T-cell (primary cell): ENCODE measurements around the gene FIBP. TPM values are rescaled to one million over a fixed set of nuclear protein-coding genes. Genes with fewer than 3 reads are reported as not detected.

ENCODE experiments used
- ATAC-seq, 4 experiments: fragments of 200-7000 bp in 3 of 4; fragments of 150-1000 bp in 1 of 4; cut with Tn5 transposase; replicated peaks in 1 of 4; 1 replicate in 3 of 4; 2 replicates in 1 of 4; pipeline ENCODE4 v1.10.0; 2021; ENCODE audit warnings: moderate library complexity in 3 of 4, mild to moderate bottlenecking in 2 of 4, moderate number of reproducible peaks in 1 of 4
- CTCF ChIA-PET, 2 donors: fragments of 300-600 bp; sonication (Branson Sonifier 250); formaldehyde crosslinking; loops; one replicate each; lab custom pipeline; 2022; ENCODE audit warnings: antibody characterized with exemption in 2 of 2; lab: Charles Lee
- POLR2A ChIA-PET, 2 donors: fragments of 300-600 bp; sonication (Branson Sonifier 250); formaldehyde crosslinking; loops; one replicate each; lab custom pipeline; 2022; ENCODE audit warnings: antibody characterized with exemption in 2 of 2; lab: Charles Lee
- DNase-seq, 35 experiments: peaks; one replicate each; pipeline versions ENCODE4 v3.0.0 to v3.0.0-alpha.2; 2013 to 2023
- H3K27ac ChIP-seq: one replicate; pipeline ENCODE4 v1.5.1; 2013; ENCODE audit warnings: low read length
- H3K27me3 ChIP-seq, 2 experiments: replicated peaks in 1 of 2; 1 replicate in 1 of 2; 2 replicates in 1 of 2; pipeline versions ENCODE4 v1.6.1 to v1.7.0; 2013; ENCODE audit warnings: low read length in 1 of 2, mixed read lengths in 1 of 2; ENCODE audit not compliant: control insufficient read depth in 2 of 2, insufficient read depth in 2 of 2; ENCODE audit errors: extremely low read depth in 1 of 2
- H3K36me3 ChIP-seq, 2 donors: 1 replicate in 1 of 2; 2 replicates in 1 of 2; pipeline versions ENCODE4 v1.6.1 to v1.7.0; 2013; ENCODE audit warnings: low read length in 1 of 2; ENCODE audit not compliant: control insufficient read depth in 2 of 2, insufficient read depth in 1 of 2; ENCODE audit errors: extremely low read depth in 1 of 2
- H3K4me1 ChIP-seq, 2 experiments: 1 replicate in 1 of 2; 2 replicates in 1 of 2; pipeline versions ENCODE4 v1.6.1 to v1.7.0; 2013; ENCODE audit warnings: low read length in 2 of 2, mixed read lengths in 1 of 2; ENCODE audit not compliant: insufficient read depth in 2 of 2, control insufficient read depth in 1 of 2; ENCODE audit errors: extremely low read depth in 1 of 2
- H3K4me3 ChIP-seq, 2 donors: 1 replicate in 1 of 2; 2 replicates in 1 of 2; pipeline versions ENCODE4 v1.5.1 to v1.7.0; 2013; ENCODE audit warnings: mild to moderate bottlenecking in 2 of 2, low read length in 1 of 2, moderate library complexity in 1 of 2; ENCODE audit not compliant: control insufficient read depth in 1 of 2; ENCODE audit errors: extremely low read depth in 1 of 2
- H3K9me3 ChIP-seq: 2 replicates; pipeline ENCODE4 v1.7.0; 2013
- H3K27ac Mint-ChIP-seq, 2 donors: one replicate each; pipeline ENCODE4 v1.8.0; 2020 to 2021; ENCODE audit warnings: mild to moderate bottlenecking in 2 of 2, mixed read lengths in 2 of 2
- H3K27me3 Mint-ChIP-seq, 2 donors: one replicate each; pipeline ENCODE4 v1.8.0; 2021 to 2022; ENCODE audit warnings: mixed read lengths in 2 of 2
- H3K36me3 Mint-ChIP-seq: one replicate; pipeline ENCODE4 v1.8.0; 2021; ENCODE audit warnings: mixed read lengths
- H3K4me1 Mint-ChIP-seq, 3 donors: one replicate each; pipeline ENCODE4 v1.8.0; 2020 to 2022; ENCODE audit warnings: mixed read lengths in 3 of 3, mild to moderate bottlenecking in 1 of 3
- H3K4me3 Mint-ChIP-seq, 3 donors: one replicate each; pipeline ENCODE4 v1.8.0; 2020 to 2022; ENCODE audit warnings: mild to moderate bottlenecking in 3 of 3, mixed read lengths in 3 of 3, moderate library complexity in 3 of 3
- H3K9me3 Mint-ChIP-seq, 3 donors: one replicate each; pipeline ENCODE4 v1.8.0; 2020 to 2022; ENCODE audit warnings: mixed read lengths in 3 of 3
- WGBS: methylation state at CpG from one replicate; pipeline ENCODE4 v1.1.5; 2013; ENCODE audit warnings: missing lambda C conversion rate; ENCODE audit not compliant: insufficient coverage; 5-methylcytosine and 5-hydroxymethylcytosine counted together
- total RNA-seq, 35 experiments: library from RNA in 6 of 35; stranded (reverse) in 6 of 35; fragments of 120-200 nt in 1 of 35; gene quantifications; one replicate each; pipeline versions ENCODE4 v1.2.1 to v1.2.4 and lab custom pipeline; 2013 to 2026

The FIBP gene
- total RNA-seq, 5 donors from 2014 or later (not counting 1 experiment from before 2014, with no cell fraction given) = 30.2 to 47.1 (median 39.2) TPM

- ATAC-seq (peak in 2 of 4 experiments; percentile 17 to 24), DNase-seq (peak in 6 of 35 experiments; percentile 15 to 59 (median 32))
- H3K27me3 ChIP-seq = peaks cover 0 to 31% of the 10 kb centered on the region in 2 experiments
- H3K4me1 ChIP-seq = peaks cover 7 to 36% of the 10 kb centered on the region in 2 experiments
- no peak overlapping the region for H3K27ac ChIP-seq
- H3K4me3 Mint-ChIP-seq = peak overlapping the region; percentile 52 to 64 (median 64)
- no peak overlapping the region for H3K27ac Mint-ChIP-seq
- WGBS = 2% methylated on average over 69 of the region's 78 CpGs
- no peaks in the 10 kb centered on the region for H3K36me3 ChIP-seq
- CTCF ChIA-PET = no interaction called here
- H3K4me1 Mint-ChIP-seq = peaks cover 5 to 22% (median 6%) of the 10 kb centered on the region in 3 donors
- peaks cover 0 to 3% of the 10 kb centered on the region in 2 donors for H3K27me3 Mint-ChIP-seq
- no peaks in the 10 kb centered on the region for H3K36me3 Mint-ChIP-seq
- no peaks in the 10 kb centered on the region for H3K9me3 Mint-ChIP-seq
- H3K9me3 ChIP-seq = no peaks in the 10 kb centered on the region
- H3K4me3 ChIP-seq = peak overlapping the region; percentile 39 to 65
- POLR2A ChIA-PET = interaction anchor here (0.9 to 1.8 kb wide), 2 partner anchors 9 to 256 kb away, joined by 3 to 13 read pairs; partner anchors contain the start of gene CCDC85B (in 1 of the 2)
These were observed 11.3 kb upstream of the FIBP start for GRCh38 chr11:65899356-65900124.

- ATAC-seq (no peak), DNase-seq (no peak)
- Mint-ChIP-seq H3K27me3 (peaks cover 0 to 3% of the 10 kb centered on the region in 2 donors), H3K4me1 (peaks cover 11 to 28% (median 13%) of the 10 kb centered on the region in 3 donors), H3K9me3 (no peaks in the 10 kb centered on the region), H3K27ac (no peak overlapping the region), H3K4me3 (peak overlapping the region; percentile 56 to 78 (median 61)), H3K36me3 (no peaks in the 10 kb centered on the region)
- peaks cover 0 to 31% of the 10 kb centered on the region in 2 experiments for H3K27me3 ChIP-seq
- H3K27ac ChIP-seq = no peak overlapping the region
- peaks cover 12 to 43% of the 10 kb centered on the region in 2 experiments for H3K4me1 ChIP-seq
- H3K36me3 ChIP-seq = no peaks in the 10 kb centered on the region
- no peaks in the 10 kb centered on the region for H3K9me3 ChIP-seq
- 24% methylated on average over 25 of the region's 28 CpGs for WGBS
- CTCF ChIA-PET = interaction anchor here (0.8 to 1.1 kb wide), 2 partner anchors 8 to 9 kb away, joined by 3 to 4 read pairs; partner anchors contain the start of gene CCDC85B (in 1 of the 2)
- POLR2A ChIA-PET = interaction anchor here (0.6 to 1.8 kb wide), 5 partner anchors 8 to 256 kb away, joined by 3 to 14 read pairs (median 3); partner anchors contain the start of gene CCDC85B (in 1 of the 2)
- H3K4me3 ChIP-seq = no peak overlapping the region
These were observed 10.5 kb upstream of the FIBP start for GRCh38 chr11:65898656-65899355.

- Mint-ChIP-seq H3K27ac (no peak overlapping the region), H3K4me3 (no peak overlapping the region), H3K36me3 (no peaks in the 10 kb centered on the region), H3K27me3 (peaks cover 0 to 3% of the 10 kb centered on the region in 2 donors), H3K9me3 (no peaks in the 10 kb centered on the region), H3K4me1 (peaks cover 29 to 44% (median 31%) of the 10 kb centered on the region in 3 donors)
- H3K9me3 ChIP-seq = no peaks in the 10 kb centered on the region
- ChIA-PET POLR2A (no interaction called here), CTCF (interaction anchor here in 1 of 2 donors (0.7 to 0.8 kb wide), 2 partner anchors 12 to 494 kb away, joined by 3 to 4 read pairs; no protein-coding TSS in a partner anchor)
- H3K4me1 ChIP-seq = peaks cover 19 to 60% of the 10 kb centered on the region in 2 experiments
- no peak overlapping the region for H3K4me3 ChIP-seq
- peaks cover 0 to 23% of the 10 kb centered on the region in 2 experiments for H3K27me3 ChIP-seq
- no peaks in the 10 kb centered on the region for H3K36me3 ChIP-seq
- ATAC-seq (no peak), DNase-seq (no peak)
- H3K27ac ChIP-seq = no peak overlapping the region
- 100% methylated on average over 1 of the region's 4 CpGs for WGBS
These were observed 8.8 kb upstream of the FIBP start for GRCh38 chr11:65897020-65897471.

- ChIA-PET POLR2A (no interaction called here), CTCF (interaction anchor here in 1 of 2 donors (0.7 kb wide), 1 partner anchor 493 kb away, joined by 4 read pairs; no protein-coding TSS in a partner anchor)
- H3K4me3 ChIP-seq = no peak overlapping the region
- ATAC-seq (no peak), DNase-seq (no peak)
- peaks cover 24 to 63% of the 10 kb centered on the region in 2 experiments for H3K4me1 ChIP-seq
- no peaks in the 10 kb centered on the region for H3K9me3 ChIP-seq
- no peak overlapping the region for H3K27ac ChIP-seq
- H3K36me3 ChIP-seq = no peaks in the 10 kb centered on the region
- Mint-ChIP-seq H3K4me3 (peak overlapping the region in 1 of 3 donors; percentile 13), H3K36me3 (no peaks in the 10 kb centered on the region), H3K4me1 (peaks cover 32 to 45% (median 37%) of the 10 kb centered on the region in 3 donors), H3K27me3 (peaks cover 0 to 3% of the 10 kb centered on the region in 2 donors), H3K27ac (no peak overlapping the region), H3K9me3 (no peaks in the 10 kb centered on the region)
- peaks cover 0 to 17% of the 10 kb centered on the region in 2 experiments for H3K27me3 ChIP-seq
- WGBS = 93% methylated on average over 10 of the region's 14 CpGs
These were observed 8.0 kb upstream of the FIBP start for GRCh38 chr11:65896034-65896999.

- POLR2A ChIA-PET = no interaction called here
- H3K4me3 ChIP-seq = no peak overlapping the region
- H3K27ac ChIP-seq = no peak overlapping the region
- Mint-ChIP-seq H3K27me3 (peaks cover 0 to 3% of the 10 kb centered on the region in 2 donors), H3K27ac (peak overlapping the region; percentile 67 to 69), H3K4me3 (no peak overlapping the region), H3K36me3 (no peaks in the 10 kb centered on the region), H3K9me3 (no peaks in the 10 kb centered on the region), H3K4me1 (peaks cover 27 to 44% (median 37%) of the 10 kb centered on the region in 3 donors)
- H3K27me3 ChIP-seq = peaks cover 0 to 14% of the 10 kb centered on the region in 2 experiments
- 97% methylated on average over 3 of the region's 5 CpGs for WGBS
- H3K9me3 ChIP-seq = no peaks in the 10 kb centered on the region
- no peaks in the 10 kb centered on the region for H3K36me3 ChIP-seq
- ATAC-seq (no peak), DNase-seq (no peak)
- CTCF ChIA-PET = interaction anchor here in 1 of 2 donors (0.5 kb wide), 1 partner anchor 514 kb away, joined by 3 read pairs; no protein-coding TSS in a partner anchor
- H3K4me1 ChIP-seq = peaks cover 24 to 58% of the 10 kb centered on the region in 2 experiments
These were observed 7.3 kb upstream of the FIBP start for GRCh38 chr11:65895482-65895981.
